ENCODE measurements around the gene ADGRF5.

DNA sequence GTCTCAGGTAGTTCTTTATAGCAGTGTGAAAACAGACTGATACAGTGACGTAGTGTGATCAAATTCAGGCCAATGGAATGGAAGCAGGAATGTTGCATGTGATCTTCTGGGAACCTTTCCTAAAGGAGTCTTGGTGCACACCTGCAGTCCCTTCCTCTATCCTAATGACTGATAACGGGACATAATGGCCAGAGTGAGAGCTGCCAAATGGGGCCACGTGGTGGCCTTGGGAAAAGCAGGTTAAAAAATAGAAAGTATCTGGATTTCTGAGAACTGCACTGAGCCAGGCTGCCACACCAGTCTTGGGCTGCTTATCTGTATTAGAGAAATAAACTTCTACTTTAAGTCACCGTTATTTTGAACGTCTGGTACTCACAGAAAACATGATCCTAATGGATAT is 76.6 kb downstream of the ADGRF5 start:
- TF ChIP-seq POLR2A (IDR thresholded peaks at IDR 0.05; ENCODE audit: low read depth, low read length) (no peak), POLR2AphosphoS5 (IDR thresholded peaks at IDR 0.05; ENCODE audit: low read depth, low read length) (no peak), TAF1 (IDR thresholded peaks at IDR 0.05; ENCODE audit: low read depth, low read length) (no peak)
